ENCODE data around the gene CD2AP. TPM values are rescaled to one million over a fixed set of nuclear protein-coding genes. Genes with fewer than 3 reads are reported as not detected.

The CD2AP gene
- total and polyA plus RNA-seq, 9 of the 15 experiments (the other 6 are each of a cell fraction or from before 2014, with no cell fraction given), result 9.4 to 69.7 (median 38.7) TPM

- TF ChIP-seq PHF8 (IDR thresholded peaks at IDR 0.05; ENCODE audit: borderline replicate concordance, low read length) (no peak), PTTG1 (tag; IDR thresholded peaks at IDR 0.05; ENCODE audit: low read depth) (no peak), NFE2 (IDR thresholded peaks at IDR 0.05; ENCODE audit: low read depth) (peak; percentile 50), PREB (CRISPR knock-in tag; IDR thresholded peaks at IDR 0.05) (no peak), ZNF589 (CRISPR knock-in tag; IDR thresholded peaks at IDR 0.05; ENCODE audit: low read depth) (no peak), HDAC2 (IDR thresholded peaks at IDR 0.05) (peak; percentile 71; the same call in 1 of the 2 replicates)
Observed at GRCh38 chr6:47455533-47456209, 21.9 kb upstream of the CD2AP start (continued).

GRCh38 chr6:47456536-47456975 is 21.0 kb upstream of the CD2AP start:
- Histone ChIP-seq H3K4me1 (replicated peaks in 1 of 2; ENCODE audit: control insufficient read depth in 2 of 2, insufficient read depth in 2 of 2, low read length in 2 of 2) (no peaks in the 10 kb centered on the region), H3K9me1 (ENCODE audit: control insufficient read depth, insufficient read depth, low read length) (no peaks in the 10 kb centered on the region), H2AFZ (ENCODE audit: low read depth, low read length) (no peak overlapping the region), H3K79me2 (ENCODE audit: control insufficient read depth, insufficient read depth, low read length) (no peaks in the 10 kb centered on the region), H3K4me3 (no peak overlapping the region), H4K20me1 (replicated peaks; ENCODE audit: control insufficient read depth, insufficient read depth, low read length) (no peaks in the 10 kb centered on the region), H3K4me2 (ENCODE audit: insufficient read depth, low read length) (no peak overlapping the region), H3K9me3 (replicated peaks; ENCODE audit: control insufficient read depth, insufficient read depth, low read depth, low read length) (no peaks in the 10 kb centered on the region), H3K36me3 (ENCODE audit: control insufficient read depth, insufficient read depth, low read length) (no peaks in the 10 kb centered on the region), H3K27ac (ENCODE audit: extremely low read depth, low read depth, low read length) (no peak overlapping the region), H3K27me3 (ENCODE audit: control insufficient read depth in 2 of 2, insufficient read depth in 2 of 2, low read length in 2 of 2) (no peaks in the 10 kb centered on the region), H3K9ac (ENCODE audit: insufficient read depth in 1 of 2, low read depth in 2 of 2, low read length in 2 of 2) (no peak overlapping the region)
- FAIRE-seq (no peak), DNase-seq (ENCODE audit: extremely low read depth in 1 of 4, low spot score in 3 of 4) (no peak), ATAC-seq (no peak)
- WGBS (ENCODE audit: insufficient coverage, low coverage, missing lambda C conversion rate), result 6% methylated on average over 2 of the region's 2 CpGs
- in situ Hi-C loops (cut with MboI) (no loop called here), intact Hi-C loops (cut with micrococcal nuclease) (no loop called here)
- TF ChIP-seq SIN3A (IDR thresholded peaks at IDR 0.05; ENCODE audit: borderline replicate concordance in 2 of 2, control insufficient read depth in 1 of 2, low read depth in 2 of 2, low read length in 2 of 2), result no peak
- CTCF ChIA-PET (ENCODE audit: low intra/inter-chr PET ratio), result no interaction called here
- POLR2A ChIA-PET, result interaction anchor here (1.0 kb wide), 2 partner anchors 9 to 45 kb away, joined by 3 read pairs; no protein-coding TSS in a partner anchor
- no TSS peak for BruUV-seq (replicated peaks)
